HG03108 (cell line): Measurements from ENCODE around the gene ELL.

Experiments used
- ATAC-seq: cut with Tn5 transposase; IDR thresholded peaks from one replicate; pipeline ENCODE4 v1.9.1; 2021; ENCODE audit warnings: moderate library complexity; ENCODE audit not compliant: unreplicated experiment

The ELL gene

DNA sequence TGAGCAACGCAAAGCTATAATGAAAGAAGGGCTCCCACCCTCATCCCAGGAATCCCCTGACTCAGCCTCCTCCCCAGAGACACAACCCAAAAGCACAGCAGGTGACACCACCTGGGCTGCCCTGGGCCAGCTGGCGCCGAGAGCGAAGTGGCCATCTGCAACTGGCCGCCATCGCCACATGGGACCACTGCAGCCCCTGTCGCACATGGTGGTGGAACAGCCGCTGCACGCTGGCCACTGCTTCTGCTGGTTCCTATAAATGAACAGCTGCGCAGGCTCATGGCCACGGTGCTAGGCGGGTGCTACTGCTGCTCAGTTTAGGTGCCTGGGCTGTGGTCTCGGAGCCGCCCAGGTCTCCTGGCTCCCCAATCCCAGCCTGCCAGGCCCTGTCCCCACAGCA, 72.3 kb downstream of the ELL start:
- no peak for ATAC-seq

DNA sequence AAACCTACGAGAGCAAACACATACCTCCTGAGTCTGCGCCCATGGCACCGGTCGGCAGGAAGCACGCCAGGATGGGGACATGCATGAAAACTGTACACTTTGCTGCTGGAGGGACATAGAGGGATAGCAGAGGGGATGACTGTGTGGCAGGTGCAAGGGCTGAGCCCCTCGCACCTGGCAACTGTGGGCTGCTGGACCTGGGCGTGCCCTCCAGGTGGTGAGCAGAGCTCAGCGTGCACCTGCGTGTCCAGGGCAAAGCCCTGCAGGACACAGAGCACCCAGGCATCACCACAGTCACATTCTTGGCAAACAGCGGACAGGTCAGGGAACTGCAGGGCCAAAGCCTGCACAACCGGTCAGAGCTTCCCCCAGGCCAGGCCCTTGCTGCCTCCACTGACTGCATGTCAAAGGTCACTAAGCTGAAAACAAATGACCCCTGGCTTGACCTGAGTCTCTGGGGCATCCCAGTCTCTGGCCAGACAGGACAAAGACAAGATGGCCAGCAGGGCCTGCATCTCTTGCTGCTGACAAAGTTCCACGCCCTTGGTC, 75.0 kb downstream of the ELL start:
- no peak for ATAC-seq

DNA sequence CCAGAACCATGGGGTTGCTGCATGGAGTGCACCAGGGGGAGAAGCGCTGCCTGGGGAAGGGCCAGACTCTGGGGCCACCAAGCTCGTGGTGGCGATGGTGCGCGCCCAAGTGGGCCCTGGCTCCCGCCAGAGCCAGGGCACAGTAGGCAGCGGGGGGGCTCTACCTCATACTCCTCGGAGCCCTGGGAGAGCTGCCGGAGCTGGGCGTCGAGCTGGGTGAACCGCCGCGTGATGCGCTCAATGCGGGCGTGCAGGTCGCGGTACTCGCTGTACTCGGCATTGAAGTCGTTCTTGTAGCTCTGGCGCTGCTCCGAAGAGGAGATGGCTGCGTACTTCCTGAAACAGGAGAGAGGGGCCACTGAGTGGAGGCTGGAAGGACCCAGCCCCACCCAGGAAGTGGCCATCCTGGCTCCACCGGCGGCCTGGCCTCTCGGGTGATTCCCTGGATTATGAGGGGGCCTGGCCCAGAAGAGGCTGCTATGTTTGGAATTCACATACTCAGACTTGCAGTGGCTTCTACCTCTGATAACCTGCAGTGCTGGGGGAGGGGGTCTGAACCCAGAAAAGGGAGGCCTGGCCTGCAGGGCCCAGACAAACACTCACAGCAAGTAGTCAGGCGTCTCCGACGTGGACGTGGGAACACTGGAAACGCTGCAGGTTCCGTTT, 75.6 kb downstream of the ELL start:
- no peak for ATAC-seq

DNA sequence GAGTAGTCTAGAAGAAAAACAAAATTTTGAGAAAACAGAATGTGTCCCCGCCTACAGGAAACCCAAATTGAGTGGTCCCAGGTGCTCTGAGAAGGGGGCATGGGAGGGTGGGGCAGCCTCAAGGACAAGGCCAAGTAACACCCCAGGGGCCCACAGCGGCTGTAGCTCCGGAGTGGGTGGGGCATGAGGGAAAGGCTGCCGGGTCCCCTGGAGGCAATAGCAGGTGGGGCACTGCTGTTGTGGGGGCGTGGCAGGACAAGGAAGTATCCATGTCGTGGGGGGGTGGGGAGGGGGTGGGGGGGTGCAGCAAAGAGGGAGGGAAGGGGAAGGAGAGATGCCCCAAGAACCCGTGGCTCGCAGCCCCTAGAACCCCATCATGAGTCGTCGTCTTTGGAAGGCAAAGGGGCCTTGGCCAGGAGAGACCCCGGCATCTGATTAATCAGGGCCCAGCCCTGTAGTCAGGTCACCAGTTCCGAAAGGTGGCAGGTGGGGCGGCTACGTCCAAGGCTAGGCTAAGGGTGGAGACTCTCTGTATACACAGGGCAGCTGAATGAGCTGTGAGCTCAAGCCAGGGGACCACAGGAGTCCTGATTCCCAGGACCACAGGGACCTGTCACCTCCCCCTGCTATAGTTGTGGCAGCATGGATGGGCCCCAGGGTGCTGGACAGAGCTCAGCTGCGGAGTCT, 76.5 kb downstream of the ELL start:
- ATAC-seq: no peak

DNA sequence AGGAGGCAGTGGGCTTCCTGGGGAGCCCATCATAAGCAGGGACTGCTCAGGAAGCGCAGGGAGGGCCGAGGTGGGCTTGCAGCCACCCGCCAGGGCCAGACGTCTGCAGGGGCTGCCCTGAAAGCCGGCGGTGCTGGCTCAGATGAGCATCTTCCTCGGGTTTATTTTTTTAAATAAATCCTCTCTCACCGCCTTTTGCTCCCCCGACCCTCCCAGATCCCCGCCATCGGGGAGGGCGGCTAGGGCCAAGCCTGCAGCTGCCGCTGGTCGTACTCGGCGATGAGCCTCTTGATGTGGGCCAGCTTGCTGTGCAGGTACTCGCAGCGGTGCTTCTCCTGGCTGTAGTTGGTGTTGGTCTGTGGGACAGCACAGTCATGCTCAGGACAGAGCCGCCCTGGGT, 77.4 kb downstream of the ELL start:
- ATAC-seq: no peak

DNA sequence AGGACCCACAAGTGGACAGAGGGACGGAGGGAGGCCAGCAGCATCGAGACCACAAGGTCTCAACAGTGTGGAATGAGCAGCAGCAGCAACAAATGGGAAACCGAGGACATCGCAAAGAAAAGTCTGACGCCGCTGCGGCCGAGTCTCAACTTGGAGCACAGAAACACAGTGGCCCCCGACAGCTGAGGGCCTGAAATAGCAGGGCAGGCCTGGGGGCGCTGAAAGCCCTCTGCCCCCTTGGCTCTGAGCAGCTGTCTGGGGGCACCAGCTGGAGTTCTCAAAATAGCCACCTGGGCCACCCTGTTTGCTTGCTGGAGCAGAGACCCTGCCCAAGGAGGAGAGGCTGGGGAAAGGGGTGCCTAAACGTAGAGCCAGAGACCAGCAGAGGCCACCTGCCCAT, 78.0 kb downstream of the ELL start:
- ATAC-seq: no peak

DNA sequence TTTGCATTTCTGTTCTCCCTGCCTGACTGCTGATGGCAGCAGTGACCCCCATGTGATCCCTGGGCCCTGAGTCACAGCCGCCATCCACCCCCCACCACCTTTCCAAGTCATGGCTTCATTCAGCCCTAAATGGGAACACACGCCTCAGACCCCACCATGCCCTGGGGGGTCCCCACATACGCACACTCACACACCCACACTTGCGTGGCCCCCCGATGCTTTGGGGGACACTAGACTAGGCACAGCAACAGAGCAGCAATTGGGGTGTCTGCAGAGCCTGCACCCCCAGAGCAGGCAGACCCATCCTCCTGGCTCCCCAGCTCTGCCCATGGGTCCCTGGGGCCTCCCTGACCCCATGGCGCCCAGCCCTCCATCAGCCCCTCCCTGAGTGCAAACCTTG, 78.5 kb downstream of the ELL start:
- no peak for ATAC-seq

DNA sequence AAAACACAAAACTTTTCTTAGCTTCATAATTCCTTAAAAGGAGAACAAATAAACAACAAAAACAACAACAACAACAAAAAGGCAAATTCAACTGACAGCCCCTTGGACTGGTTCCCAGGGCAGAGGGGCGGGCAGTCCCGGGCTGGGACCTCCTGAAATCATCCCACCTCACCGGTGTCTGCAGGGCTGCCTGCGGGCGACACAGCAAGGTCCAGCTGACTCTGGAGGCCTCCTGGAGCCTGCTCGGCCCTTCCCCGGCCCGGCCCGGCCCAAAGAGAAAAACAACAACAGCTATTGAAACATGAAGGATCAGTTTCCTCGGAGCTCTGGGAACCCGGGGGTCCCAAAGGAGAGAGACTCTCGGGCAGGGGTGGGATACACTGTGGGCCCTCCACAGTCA, 78.9 kb downstream of the ELL start:
- ATAC-seq: no peak

DNA sequence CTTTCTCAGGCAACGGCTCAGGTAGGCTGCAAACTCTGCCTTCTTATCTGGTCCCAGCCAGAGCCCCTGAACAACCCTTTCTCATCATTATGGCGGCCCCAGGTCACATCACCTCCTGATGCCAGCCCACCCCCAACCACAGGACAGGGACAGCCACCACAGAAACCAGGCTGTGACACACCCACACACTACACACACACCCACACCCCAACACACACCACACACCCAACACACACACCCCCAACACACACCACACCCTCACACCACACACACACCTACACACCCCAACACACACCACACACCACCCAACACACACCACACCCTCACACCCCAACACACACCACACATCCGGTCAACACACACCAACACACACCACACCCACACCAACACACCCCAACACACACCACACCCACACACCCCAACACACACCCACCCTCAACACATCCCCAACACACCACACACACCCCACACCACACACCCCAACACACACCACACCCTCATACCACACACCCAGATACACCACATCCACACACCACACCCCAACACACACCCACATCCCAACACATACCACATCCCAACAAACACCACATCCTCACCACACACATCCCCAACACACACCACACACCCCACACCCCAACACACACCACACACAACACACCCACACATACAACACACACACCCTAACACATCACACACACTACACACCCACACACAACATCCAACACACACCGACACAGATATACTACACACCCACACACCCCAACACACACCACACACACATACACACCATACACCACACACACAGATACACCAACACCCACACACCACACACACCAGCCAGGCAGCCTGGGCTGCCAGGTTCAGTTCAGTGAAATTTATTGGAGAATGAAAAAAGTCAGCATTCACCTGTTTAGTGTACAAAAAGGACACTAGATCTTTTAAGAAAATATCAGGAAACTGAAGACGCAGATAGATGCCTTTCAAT, 79.8 kb downstream of the ELL start:
- ATAC-seq: no peak

DNA sequence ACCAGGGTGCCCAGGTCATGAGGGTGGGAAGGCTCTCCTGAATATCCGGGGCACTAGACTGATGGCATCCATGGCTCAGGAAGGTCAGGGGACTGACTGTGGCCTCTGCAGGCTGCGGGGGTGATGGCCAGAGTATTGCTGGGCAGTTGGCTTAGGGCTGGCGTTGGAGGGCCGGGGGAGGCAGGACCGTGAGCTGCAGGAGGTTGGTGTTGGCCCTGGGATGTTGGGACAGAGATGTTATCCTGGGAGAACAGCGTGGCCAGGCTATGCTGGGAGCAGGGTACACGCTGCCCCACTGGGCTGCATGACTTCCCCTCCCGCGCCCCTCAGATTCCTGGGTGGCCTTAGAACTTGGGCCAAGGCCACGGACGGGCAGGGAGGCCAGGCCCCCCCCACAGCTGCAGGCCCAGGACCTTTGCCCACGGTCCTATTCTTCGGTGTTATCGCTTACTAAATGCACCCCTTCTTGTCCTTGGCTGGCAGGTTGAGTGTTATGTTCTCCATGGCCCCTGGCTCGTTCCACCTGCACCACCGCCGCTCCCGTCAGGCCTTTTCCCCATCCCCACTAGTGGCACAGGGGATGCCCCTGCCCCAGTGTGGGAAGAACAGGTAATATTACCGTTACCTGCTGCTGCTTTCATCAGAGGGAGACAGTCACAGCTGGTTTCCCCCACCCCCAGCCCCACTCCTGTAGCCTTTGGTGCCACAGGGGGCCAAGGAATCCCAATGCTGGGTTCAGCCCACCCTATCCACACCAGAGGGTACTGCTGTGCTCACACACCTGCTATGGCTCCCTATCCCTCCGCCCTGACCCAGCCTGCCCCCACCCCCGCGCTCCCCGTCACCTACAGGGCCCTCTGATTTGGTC, 80.7 kb downstream of the ELL start:
- ATAC-seq: no peak

DNA sequence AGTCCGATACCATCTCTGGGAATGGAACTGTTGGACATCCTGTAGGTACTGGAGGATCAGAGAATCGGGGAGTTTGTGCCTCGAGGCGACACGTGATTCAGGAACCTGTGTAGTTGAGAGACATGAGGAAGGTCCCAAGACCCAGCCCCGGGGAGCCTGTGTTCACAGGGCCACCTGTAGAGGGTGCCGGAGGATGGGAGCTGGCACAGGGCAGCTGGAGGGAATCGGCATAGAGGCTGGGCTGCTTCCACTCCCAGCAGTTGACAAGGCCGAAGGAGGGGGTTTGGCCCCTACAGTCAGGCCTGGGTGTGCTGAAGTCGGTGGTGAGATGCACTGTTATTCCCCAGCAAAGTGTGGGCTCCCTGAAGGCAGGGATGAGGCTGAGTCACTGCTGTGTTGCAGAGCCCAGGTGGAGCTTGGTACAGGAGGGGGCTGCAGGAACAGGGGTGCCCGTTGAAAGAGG, 81.4 kb downstream of the ELL start:
- ATAC-seq: no peak

DNA sequence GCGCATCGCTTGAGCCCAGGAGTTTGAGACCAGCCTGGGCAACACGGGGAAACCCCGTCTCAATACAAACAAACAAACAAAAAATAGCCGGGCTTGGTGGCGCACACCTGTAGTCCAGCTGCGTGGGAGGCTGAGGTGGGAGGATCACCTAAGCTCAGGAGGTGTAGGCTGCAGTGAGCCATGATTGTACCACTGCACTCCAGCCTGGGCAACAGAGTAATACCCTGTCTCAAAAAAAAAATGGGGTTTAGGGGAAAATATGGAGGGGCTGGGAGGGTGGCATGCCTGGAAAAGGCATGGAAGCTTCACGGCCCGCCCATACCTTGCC, 82.0 kb downstream of the ELL start:
- no peak for ATAC-seq

DNA sequence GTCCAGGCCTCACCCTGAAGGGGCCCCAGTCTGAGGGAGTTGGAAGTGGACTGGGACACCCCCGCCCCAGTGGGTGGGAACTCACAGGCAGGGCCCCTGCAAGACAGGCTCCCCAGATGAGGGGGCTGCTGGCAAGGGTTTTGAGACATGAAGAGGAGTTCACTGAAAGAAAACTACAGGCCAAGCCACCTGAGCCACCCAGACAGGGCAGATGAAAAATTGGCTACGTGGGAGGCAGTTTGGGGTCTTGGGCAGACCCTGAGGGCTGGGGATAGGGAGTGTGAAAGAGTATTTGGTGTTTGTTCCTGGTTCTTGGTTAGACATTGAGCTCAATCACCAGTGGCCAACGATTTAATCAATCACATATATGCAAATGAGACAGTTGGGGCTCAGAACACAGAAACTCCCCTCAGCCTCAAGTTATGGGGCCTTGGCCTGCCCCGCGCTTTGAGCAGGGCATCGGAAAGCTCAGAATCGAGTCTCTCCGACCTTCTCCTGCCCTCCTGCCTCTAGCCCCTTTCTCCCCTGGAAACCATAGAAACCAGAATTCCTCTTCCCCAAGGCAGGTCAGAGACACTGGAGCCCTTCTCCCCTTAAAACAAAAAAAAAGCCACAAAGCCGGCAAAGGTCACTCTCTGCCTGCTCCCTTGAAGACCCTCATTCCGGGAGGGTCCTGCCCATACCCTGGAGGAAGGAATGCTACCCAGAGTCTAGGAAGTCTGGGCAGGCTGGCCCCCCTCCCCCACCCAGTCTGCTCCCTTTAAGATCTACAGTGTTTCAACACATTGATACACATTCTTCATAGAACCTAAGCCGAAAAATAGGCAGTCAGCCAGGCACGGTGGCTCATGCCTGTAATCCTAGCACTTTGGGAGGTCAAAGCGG, 82.6 kb downstream of the ELL start:
- no peak for ATAC-seq

DNA sequence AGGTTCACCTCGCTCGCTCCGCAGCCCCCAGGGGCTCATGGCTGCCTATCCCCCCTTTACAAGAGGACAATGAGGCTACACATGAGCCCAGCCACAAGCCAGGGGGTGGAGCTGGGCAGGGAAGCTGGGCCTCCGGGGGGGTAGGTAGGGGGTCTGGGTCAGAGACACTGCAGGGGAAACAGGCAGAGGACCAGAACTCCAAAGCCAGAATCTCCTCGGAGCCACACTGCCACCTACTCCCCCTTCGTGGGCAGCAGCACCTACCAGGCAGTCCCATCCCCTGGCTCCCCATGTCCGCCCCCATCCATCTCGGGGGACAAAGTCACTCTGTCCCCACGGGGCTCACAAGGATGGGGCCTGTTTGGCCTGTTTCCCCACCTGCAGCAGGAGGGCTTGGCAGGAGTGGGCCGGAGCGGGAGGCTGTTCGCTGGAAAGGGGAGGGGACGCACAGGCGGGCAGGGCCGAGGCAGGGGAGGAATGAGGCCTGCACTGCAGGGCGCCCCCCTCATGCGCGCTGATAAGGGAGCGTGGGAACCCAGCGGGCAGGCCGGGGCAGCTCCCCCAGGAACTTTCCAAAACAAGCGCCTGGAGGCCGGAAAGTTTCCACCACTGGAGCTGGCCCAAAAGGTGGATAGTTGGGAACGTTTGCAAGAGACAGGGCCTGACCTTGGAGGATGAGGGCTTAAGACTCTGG, 83.4 kb downstream of the ELL start:
- ATAC-seq: no peak

DNA sequence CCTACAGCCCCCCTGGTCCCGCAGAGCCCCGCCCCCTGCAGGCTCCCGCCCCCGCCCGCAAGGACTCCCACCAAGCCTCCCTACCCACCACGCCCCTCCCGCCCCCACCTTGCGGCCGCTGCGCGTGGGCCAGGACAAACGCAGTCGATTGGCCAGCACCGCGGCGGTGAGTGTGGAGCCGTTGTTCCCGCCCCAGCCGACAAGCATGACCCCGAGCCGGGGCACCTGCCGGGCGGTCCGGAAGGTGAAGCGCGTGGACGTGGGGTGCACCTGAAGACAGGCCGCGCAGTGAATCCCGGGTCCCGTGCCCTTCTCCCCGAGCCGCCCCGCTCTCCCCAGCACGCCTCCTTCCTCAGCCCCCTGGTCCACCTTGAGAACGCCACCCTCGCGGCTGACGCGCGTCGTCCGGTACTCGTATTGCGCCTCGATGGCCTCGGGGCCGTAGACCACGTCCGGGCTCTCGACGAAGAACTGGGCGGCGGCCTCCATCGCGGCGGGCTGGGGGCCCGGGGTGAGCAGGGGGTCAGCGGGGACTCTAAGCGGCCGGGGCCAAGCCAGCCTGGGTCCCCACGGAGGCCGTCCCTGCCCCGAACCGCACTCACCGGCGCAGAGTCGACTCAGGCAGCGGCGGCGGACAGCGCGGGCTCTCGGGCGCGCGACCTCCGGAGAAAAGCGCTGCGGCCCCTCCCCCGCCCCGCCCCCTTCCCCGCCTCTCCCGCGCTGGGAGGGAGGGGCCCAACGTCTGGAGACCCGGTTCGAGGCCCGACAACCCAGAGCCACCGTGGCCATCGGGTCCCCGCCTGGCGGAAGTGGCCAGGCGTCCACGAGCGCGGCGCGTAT, 84.2 kb downstream of the ELL start, which contains the start of gene ISYNA1:
TSS of gene ISYNA1 (minus strand) at position 643 of the 840 bp plus-strand sequence. CDS start at position 489, 154 bp downstream.
- peak; percentile 2 for ATAC-seq

DNA sequence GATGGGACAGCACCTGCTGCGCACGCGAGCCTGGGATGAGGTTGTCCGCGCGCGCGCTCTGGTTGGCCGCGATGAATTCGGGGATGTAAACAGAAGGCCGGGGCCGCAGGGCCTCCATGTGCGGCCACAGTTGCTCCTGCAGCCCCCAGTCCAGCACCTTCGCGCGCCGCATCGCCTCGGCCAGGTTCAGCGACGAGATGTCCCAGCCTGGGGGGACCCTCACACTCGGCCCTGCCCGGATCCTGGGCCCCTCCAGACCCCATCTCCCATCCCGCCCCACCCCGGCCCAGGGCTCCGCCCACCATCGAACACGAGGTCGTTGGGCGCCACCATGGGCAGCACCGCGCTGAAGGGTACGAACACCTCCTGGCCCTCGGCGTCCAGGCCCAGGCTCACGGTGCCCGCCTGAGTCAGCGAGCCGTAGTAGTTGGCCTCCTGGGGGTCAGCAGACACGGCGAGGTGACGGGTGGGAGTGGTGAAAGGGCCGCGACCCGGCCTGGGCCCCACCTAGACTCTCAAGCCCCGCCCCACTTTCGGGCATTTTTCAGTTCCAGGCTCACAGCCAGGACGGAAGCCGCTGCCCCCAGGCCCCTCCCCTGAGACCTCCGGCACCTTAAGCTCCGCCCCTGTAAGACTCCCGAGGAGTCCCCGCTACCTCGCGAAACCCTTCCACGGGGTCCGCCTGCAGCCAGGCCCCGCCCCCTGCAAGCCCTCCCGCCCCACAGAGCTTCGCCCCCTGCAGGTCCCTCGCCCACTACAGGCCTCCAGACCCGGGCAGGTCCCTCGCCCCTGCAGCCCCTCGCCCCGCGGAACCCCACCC, 85.0 kb downstream of the ELL start:
- peak; percentile 58 for ATAC-seq
